HFF-Myc (cell line): ENCODE data around the gene ABHD12.

Experiments used
- DNase-seq: peaks from one replicate; pipeline ENCODE4 v3.0.0-alpha.2; 2011; ENCODE audit warnings: low read depth; ENCODE audit errors: extremely low read depth
- H3K4me3 ChIP-seq: replicated peaks from 2 replicates; pipeline ENCODE4 v1.5.1; 2011; ENCODE audit warnings: low read depth, mild to moderate bottlenecking, control low read depth, low read length
- TF ChIP-seq, protein P1 (sequence below): IDR thresholded peaks from 2 replicates; pipeline ENCODE4 v1.5.1; 2012; ENCODE audit warnings: mild to moderate bottlenecking, low read depth, low read length, control low read depth; ENCODE audit errors: missing control alignments

Gene ABHD12

DNA sequence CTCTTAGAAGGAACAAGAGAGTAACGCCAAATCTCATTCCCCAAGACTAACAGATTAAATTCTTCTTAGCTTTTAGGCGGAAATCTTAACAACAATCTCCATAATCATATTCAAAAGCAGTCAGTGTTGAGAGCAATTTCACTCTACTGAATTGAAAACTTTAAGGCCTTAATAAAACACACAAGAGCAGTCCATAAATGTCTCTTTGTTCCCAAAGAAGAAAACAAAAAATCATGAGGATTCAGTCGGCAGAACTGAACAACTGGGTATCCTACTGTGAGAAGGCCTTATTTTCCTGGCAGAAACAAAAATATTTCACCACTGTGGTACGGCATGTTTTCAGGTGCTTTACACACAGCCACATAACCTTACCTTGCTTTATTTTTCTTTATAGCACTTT, 14.4 kb downstream of the ABHD12 start:
- TF ChIP-seq, protein P1, sequence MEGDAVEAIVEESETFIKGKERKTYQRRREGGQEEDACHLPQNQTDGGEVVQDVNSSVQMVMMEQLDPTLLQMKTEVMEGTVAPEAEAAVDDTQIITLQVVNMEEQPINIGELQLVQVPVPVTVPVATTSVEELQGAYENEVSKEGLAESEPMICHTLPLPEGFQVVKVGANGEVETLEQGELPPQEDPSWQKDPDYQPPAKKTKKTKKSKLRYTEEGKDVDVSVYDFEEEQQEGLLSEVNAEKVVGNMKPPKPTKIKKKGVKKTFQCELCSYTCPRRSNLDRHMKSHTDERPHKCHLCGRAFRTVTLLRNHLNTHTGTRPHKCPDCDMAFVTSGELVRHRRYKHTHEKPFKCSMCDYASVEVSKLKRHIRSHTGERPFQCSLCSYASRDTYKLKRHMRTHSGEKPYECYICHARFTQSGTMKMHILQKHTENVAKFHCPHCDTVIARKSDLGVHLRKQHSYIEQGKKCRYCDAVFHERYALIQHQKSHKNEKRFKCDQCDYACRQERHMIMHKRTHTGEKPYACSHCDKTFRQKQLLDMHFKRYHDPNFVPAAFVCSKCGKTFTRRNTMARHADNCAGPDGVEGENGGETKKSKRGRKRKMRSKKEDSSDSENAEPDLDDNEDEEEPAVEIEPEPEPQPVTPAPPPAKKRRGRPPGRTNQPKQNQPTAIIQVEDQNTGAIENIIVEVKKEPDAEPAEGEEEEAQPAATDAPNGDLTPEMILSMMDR, result no peak
- H3K4me3 ChIP-seq, result no peak overlapping the region
- no peak for DNase-seq

DNA sequence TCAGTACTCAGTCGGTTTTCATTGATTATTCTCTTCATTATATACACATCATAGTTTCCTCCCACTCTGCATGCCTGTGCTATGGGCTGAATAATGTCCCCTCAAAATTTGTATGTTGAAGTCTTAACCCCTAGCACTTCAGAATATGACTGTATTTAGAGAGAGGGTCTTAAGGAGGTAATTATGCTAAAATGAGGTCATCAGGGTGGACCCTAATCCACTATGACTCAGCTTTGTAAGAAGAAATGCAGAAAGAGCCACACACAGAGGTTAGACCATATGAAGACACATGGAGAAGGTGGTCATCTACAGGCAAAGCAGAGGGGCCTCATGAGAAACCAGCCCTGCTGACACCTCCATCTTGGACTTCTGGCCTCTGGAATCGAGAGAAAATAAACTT, 15.8 kb downstream of the ABHD12 start:
- TF ChIP-seq, protein P1, result no peak
- H3K4me3 ChIP-seq, result no peak overlapping the region

DNA sequence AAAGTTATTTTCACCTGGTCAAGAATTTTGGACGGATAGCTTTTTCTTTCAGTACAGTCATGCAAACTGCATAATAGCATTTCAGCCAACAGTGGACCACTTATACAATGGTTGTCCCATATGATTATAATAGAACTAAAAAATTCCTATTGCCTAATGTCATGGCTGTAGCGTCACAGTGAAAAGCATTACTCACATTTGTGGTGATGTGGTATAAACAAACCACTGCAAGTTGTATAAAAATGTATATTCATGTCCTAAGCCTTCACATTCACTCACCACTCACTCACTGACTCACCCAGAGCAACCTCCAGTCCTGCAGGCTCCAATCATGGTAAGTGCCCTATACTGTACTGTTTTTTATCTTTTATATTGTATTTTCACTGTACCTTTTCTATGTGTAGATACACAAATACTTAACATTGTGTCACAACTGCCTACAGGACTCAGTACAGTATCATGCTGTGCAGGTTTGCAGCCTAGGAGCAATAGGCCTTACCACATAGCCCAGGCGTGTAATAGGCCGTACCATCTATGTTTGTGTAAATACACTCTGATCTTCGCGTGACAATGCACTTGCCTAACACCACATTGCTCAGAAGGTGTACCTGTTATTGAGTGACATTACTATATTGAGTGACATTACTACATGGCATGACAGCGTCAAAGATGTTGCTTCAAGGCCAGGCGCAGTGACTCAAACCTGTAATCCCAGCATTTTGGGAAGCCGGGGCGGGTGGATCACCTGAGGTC, 17.9 kb downstream of the ABHD12 start:
- peak; percentile 87 for DNase-seq
- TF ChIP-seq, protein P1, result no peak
- H3K4me3 ChIP-seq, result no peak overlapping the region

More for the DNA sequence above, 15.8 kb downstream of the ABHD12 start:
- no peak for DNase-seq

DNA sequence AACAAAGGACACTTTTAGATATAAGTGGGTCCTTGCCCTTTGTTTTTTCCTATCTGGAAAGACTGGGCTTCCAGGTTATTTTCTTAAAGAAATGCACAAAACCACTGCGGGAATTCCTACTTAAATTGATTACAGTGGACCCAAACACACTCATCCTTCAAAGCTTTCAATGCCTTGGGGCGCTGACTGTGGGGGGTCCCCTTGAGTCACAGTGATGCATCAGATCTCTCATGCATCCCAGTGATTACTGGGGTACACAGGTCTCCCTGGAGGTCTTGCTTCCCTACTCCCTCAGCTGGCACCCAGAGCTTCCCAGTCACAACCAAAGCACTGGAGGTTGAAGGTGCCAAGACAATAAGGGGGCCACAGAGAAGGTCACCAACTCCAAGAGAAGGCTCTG, 20.7 kb downstream of the ABHD12 start:
- H3K4me3 ChIP-seq, result no peak overlapping the region
- TF ChIP-seq, protein P1, result no peak
- DNase-seq, result no peak

DNA sequence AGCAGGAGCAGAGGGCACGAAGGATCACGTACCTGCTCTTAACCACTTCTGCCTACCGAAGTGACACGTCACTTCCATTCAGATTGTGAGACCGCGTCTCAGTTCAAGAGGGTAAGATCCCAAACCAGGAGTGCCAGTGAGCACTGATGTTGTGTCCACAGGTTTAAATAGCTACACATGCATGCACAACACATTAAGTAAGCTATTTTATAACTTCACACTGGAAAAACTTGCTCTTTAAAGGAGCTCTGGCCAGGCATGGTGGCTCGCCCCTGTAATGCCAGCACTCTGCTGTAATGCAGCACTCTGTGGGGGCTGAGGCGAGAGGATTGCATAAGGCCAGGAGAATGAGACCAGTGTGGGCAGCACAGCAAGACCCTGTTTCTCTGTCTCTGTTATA, 21.1 kb downstream of the ABHD12 start:
- TF ChIP-seq, protein P1, result no peak

DNA sequence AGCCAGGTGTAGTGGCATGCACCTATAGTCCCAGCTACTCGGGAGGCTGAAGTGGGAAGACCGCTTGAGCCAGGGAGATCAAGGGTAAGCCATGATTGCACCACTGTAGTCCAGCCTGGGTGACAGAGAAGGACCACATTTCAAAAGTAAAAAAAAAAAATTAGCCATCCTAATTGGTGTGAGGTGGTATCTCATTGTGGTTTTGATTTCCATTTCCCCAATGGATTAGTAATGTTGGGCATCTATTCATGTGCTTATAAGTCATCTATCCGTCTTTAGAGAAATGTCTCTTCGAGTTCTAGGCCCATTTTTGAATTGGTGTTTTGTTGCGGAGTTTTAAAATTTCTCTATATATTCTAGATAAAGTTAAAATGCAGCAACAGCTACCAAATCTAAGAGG, 21.7 kb downstream of the ABHD12 start:
- H3K4me3 ChIP-seq, result no peak overlapping the region
- no peak for DNase-seq
- TF ChIP-seq, protein P1, result no peak

More for the DNA sequence above, 21.1 kb downstream of the ABHD12 start:
- no peak for DNase-seq
- no peak overlapping the region for H3K4me3 ChIP-seq

DNA sequence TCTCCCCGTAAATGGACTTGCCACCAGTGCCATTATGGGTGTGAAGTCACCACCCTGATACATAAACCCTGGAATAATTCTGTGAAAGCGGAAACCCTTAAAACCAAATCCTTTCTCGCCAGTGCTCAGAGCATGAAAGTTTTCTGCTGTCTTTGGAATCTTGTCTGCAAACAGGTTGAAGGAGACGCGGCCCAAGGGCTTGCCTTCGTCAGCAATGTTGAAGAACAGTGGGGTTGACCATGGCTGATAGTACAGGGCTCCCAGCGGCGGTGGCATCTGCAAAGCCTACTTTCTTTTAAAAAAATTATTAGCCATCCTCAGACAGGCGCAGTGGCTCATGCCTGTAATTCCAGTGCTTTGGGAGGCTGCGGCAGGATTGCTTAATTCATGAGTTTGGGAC, 22.1 kb downstream of the ABHD12 start:
- H3K4me3 ChIP-seq, result no peak overlapping the region
- no peak for DNase-seq
- TF ChIP-seq, protein P1, result no peak
